Erythroblast (primary cell): ENCODE data around the gene DNAJC17.

Experiments
- GATA1 ChIP-seq: IDR thresholded peaks from 2 replicates; pipeline ENCODE4 v1.6.1; 2011; ENCODE audit warnings: low read depth, mild to moderate bottlenecking, control low read depth, low read length, moderate library complexity
- POLR2A ChIP-seq: IDR thresholded peaks from 2 replicates; pipeline ENCODE4 v1.6.1; 2011; ENCODE audit warnings: mild to moderate bottlenecking, low read length

GRCh38 chr15:40723919-40724318 is 83.4 kb downstream of the DNAJC17 start:
- TF ChIP-seq POLR2A (no peak), GATA1 (no peak)
